GM12878 (cell line): ENCODE measurements around the gene RAC3.

Experiments used
- BCL3 ChIP-seq: IDR thresholded peaks from 2 replicates; pipeline ENCODE4 v1.6.1; 2011; ENCODE audit warnings: borderline replicate concordance, low read depth, mild to moderate bottlenecking, moderate library complexity, low read length; ENCODE audit not compliant: insufficient read depth, poor library complexity, severe bottlenecking
- BRCA1 ChIP-seq: IDR thresholded peaks from 2 replicates; pipeline ENCODE4 v1.6.1; 2011; ENCODE audit warnings: low read depth, low read length, improper control_type of control experiment
- EED ChIP-seq: sonication (generic); IDR thresholded peaks from 2 replicates; pipeline ENCODE4 v1.6.1; 2016; ENCODE audit warnings: antibody characterized with exemption, low read depth
- MTA3 ChIP-seq: IDR thresholded peaks from 2 replicates; pipeline ENCODE4 v1.6.1; 2012; ENCODE audit warnings: low read length, inconsistent platforms, borderline replicate concordance
- NR2C2 ChIP-seq: IDR thresholded peaks from 2 replicates; pipeline ENCODE4 v1.6.1; 2011; ENCODE audit warnings: borderline replicate concordance, low read depth; ENCODE audit not compliant: control insufficient read depth, insufficient read length
- POLR2AphosphoS2 ChIP-seq: IDR thresholded peaks from 2 replicates; pipeline ENCODE4 v1.6.1; 2011; ENCODE audit warnings: low read depth, mild to moderate bottlenecking, low read length, improper control_type of control experiment, moderate library complexity
- POLR2AphosphoS5 ChIP-seq: IDR thresholded peaks from 2 replicates; pipeline ENCODE4 v1.6.1; 2011; ENCODE audit warnings: mild to moderate bottlenecking, low read length, inconsistent platforms
- TAF1 ChIP-seq: IDR thresholded peaks from 2 replicates; pipeline ENCODE4 v1.6.1; 2011; ENCODE audit warnings: mild to moderate bottlenecking, low read depth, low read length, borderline replicate concordance
- TF ChIP-seq, protein P1 (sequence below), 3 experiments: IDR thresholded peaks in 2 of 3; conservative IDR thresholded peaks in 1 of 3; 2 replicates each; pipeline ENCODE4 v1.5.1; 2011; ENCODE audit warnings: low read depth in 3 of 3, low read length in 3 of 3, mild to moderate bottlenecking in 3 of 3, control low read depth in 2 of 3, moderate library complexity in 2 of 3, inconsistent platforms in 1 of 3, mixed read lengths in 1 of 3; ENCODE audit not compliant: control insufficient read depth in 2 of 3, insufficient read depth in 1 of 3; ENCODE audit errors: extremely low read depth in 1 of 3
- TF ChIP-seq, protein P2 (sequence below): fragments of 450-650 bp; IDR thresholded peaks from 2 replicates; pipeline ENCODE4 v1.6.1; 2016; ENCODE audit warnings: mild to moderate bottlenecking
- TF ChIP-seq, protein P3 (sequence below): fragments of 450-650 bp; IDR thresholded peaks from 2 replicates; pipeline ENCODE4 v1.6.1; 2017; ENCODE audit warnings: mild to moderate bottlenecking
- TF ChIP-seq, protein P4 (sequence below): fragments of 450-650 bp; conservative IDR thresholded peaks from 2 replicates; pipeline ENCODE4 v1.6.1; 2017; ENCODE audit warnings: mild to moderate bottlenecking, moderate library complexity

GRCh38 chr17:82072827-82073226 is 41.3 kb downstream of the RAC3 start:
- TF ChIP-seq NR2C2, result no peak
- TF ChIP-seq, protein P1, sequence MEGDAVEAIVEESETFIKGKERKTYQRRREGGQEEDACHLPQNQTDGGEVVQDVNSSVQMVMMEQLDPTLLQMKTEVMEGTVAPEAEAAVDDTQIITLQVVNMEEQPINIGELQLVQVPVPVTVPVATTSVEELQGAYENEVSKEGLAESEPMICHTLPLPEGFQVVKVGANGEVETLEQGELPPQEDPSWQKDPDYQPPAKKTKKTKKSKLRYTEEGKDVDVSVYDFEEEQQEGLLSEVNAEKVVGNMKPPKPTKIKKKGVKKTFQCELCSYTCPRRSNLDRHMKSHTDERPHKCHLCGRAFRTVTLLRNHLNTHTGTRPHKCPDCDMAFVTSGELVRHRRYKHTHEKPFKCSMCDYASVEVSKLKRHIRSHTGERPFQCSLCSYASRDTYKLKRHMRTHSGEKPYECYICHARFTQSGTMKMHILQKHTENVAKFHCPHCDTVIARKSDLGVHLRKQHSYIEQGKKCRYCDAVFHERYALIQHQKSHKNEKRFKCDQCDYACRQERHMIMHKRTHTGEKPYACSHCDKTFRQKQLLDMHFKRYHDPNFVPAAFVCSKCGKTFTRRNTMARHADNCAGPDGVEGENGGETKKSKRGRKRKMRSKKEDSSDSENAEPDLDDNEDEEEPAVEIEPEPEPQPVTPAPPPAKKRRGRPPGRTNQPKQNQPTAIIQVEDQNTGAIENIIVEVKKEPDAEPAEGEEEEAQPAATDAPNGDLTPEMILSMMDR (IDR thresholded peaks at IDR 0.05 in 2 of 3, conservative IDR thresholded peaks at IDR 0.05 in 1 of 3; ENCODE audit: control insufficient read depth in 2 of 3, extremely low read depth in 1 of 3, insufficient read depth in 1 of 3, low read depth in 3 of 3, low read length in 3 of 3), result no peak
- TF ChIP-seq POLR2AphosphoS5, result no peak
- TF ChIP-seq, protein P2, sequence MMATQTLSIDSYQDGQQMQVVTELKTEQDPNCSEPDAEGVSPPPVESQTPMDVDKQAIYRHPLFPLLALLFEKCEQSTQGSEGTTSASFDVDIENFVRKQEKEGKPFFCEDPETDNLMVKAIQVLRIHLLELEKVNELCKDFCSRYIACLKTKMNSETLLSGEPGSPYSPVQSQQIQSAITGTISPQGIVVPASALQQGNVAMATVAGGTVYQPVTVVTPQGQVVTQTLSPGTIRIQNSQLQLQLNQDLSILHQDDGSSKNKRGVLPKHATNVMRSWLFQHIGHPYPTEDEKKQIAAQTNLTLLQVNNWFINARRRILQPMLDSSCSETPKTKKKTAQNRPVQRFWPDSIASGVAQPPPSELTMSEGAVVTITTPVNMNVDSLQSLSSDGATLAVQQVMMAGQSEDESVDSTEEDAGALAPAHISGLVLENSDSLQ, result no peak
- no peak for TF ChIP-seq BRCA1
- TF ChIP-seq, protein P3, sequence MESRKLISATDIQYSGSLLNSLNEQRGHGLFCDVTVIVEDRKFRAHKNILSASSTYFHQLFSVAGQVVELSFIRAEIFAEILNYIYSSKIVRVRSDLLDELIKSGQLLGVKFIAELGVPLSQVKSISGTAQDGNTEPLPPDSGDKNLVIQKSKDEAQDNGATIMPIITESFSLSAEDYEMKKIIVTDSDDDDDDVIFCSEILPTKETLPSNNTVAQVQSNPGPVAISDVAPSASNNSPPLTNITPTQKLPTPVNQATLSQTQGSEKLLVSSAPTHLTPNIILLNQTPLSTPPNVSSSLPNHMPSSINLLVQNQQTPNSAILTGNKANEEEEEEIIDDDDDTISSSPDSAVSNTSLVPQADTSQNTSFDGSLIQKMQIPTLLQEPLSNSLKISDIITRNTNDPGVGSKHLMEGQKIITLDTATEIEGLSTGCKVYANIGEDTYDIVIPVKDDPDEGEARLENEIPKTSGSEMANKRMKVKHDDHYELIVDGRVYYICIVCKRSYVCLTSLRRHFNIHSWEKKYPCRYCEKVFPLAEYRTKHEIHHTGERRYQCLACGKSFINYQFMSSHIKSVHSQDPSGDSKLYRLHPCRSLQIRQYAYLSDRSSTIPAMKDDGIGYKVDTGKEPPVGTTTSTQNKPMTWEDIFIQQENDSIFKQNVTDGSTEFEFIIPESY, result no peak
- TF ChIP-seq TAF1, result no peak
- no peak for TF ChIP-seq POLR2AphosphoS2
- TF ChIP-seq EED, result no peak
- no peak for TF ChIP-seq BCL3
- no peak for TF ChIP-seq MTA3
- TF ChIP-seq, protein P4, sequence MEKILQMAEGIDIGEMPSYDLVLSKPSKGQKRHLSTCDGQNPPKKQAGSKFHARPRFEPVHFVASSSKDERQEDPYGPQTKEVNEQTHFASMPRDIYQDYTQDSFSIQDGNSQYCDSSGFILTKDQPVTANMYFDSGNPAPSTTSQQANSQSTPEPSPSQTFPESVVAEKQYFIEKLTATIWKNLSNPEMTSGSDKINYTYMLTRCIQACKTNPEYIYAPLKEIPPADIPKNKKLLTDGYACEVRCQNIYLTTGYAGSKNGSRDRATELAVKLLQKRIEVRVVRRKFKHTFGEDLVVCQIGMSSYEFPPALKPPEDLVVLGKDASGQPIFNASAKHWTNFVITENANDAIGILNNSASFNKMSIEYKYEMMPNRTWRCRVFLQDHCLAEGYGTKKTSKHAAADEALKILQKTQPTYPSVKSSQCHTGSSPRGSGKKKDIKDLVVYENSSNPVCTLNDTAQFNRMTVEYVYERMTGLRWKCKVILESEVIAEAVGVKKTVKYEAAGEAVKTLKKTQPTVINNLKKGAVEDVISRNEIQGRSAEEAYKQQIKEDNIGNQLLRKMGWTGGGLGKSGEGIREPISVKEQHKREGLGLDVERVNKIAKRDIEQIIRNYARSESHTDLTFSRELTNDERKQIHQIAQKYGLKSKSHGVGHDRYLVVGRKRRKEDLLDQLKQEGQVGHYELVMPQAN, result no peak
